Smooth muscle cell (in vitro differentiated cells): ENCODE results near the gene C22orf31. TPM values are rescaled to one million over a fixed set of nuclear protein-coding genes. Genes with fewer than 3 reads are reported as not detected.

Experiments
- DNase-seq: peaks from one replicate; lab custom pipeline; 2025; ENCODE audit not compliant: unreplicated experiment; lab: John Stamatoyannopoulos, UW
- H2AFZ ChIP-seq: fragments of 200-600 bp; sonication (generic); 2 replicates; pipeline ENCODE4 v1.6.0; 2016; ENCODE audit warnings: antibody characterized with exemption, low read depth, mild to moderate bottlenecking
- H3F3A ChIP-seq: fragments of 200-600 bp; sonication (generic); 2 replicates; pipeline ENCODE4 v1.6.0; 2017; ENCODE audit warnings: antibody characterized with exemption, low read depth
- H3K27ac ChIP-seq: fragments of 200-600 bp; sonication (generic); 2 replicates; pipeline ENCODE4 v1.5.1; 2016; ENCODE audit warnings: low read depth, mild to moderate bottlenecking
- H3K27me3 ChIP-seq: fragments of 200-600 bp; sonication (generic); 2 replicates; pipeline ENCODE4 v1.6.1; 2016; ENCODE audit warnings: low read depth, mild to moderate bottlenecking
- H3K36me3 ChIP-seq: fragments of 200-600 bp; sonication (generic); 2 replicates; pipeline ENCODE4 v1.5.1; 2016; ENCODE audit warnings: low read depth
- H3K4me1 ChIP-seq: fragments of 200-600 bp; sonication (generic); 2 replicates; pipeline ENCODE4 v1.5.1; 2016; ENCODE audit warnings: low read depth
- H3K4me2 ChIP-seq: fragments of 200-600 bp; sonication (generic); 2 replicates; pipeline ENCODE4 v1.6.0; 2016; ENCODE audit warnings: mild to moderate bottlenecking
- H3K4me3 ChIP-seq: fragments of 200-600 bp; sonication (generic); 2 replicates; pipeline ENCODE4 v1.5.1; 2016; ENCODE audit warnings: mild to moderate bottlenecking
- H3K79me2 ChIP-seq: fragments of 200-600 bp; sonication (generic); 2 replicates; pipeline ENCODE4 v1.6.0; 2016; ENCODE audit warnings: low read depth, mild to moderate bottlenecking
- H3K9ac ChIP-seq: fragments of 200-600 bp; sonication (generic); 2 replicates; pipeline ENCODE4 v1.6.0; 2016; ENCODE audit warnings: low read depth
- H3K9me3 ChIP-seq: fragments of 200-600 bp; sonication (generic); replicated peaks from 2 replicates; pipeline ENCODE4 v1.5.1; 2016; ENCODE audit warnings: low read depth
- H4K20me1 ChIP-seq: fragments of 200-600 bp; sonication (generic); 2 replicates; pipeline ENCODE4 v1.6.0; 2016; ENCODE audit warnings: low read depth
- WGBS: methylation state at CpG from one replicate; pipeline ENCODE4 v1.1.7; 2016; ENCODE audit warnings: low lambda C conversion rate; 5-methylcytosine and 5-hydroxymethylcytosine counted together
- polyA plus RNA-seq: library from polyadenylated mRNA; unstranded; fragments of >200 nt; fragmentation: Nextera tagmentation; extraction: Ambion mirVana; gene quantifications from 2 replicates; pipeline ENCODE4 v1.2.1, GENCODE V29; 2016
- total RNA-seq: library from RNA; depleted of rRNA; stranded (reverse); fragments of >200 nt; gene quantifications from 2 replicates; pipeline ENCODE4 v1.2.3, GENCODE V29; 2014
- TF ChIP-seq, protein P1 (sequence below): fragments of 200-600 bp; sonication (generic); IDR thresholded peaks from 2 replicates; pipeline ENCODE4 v1.5.1; 2017; ENCODE audit warnings: borderline replicate concordance, mild to moderate bottlenecking, antibody characterized with exemption; ENCODE audit not compliant: insufficient read depth, poor library complexity, severe bottlenecking

Gene C22orf31
- total and polyA plus RNA-seq, 2 experiments from 2014 or later, result not detected

GRCh38 chr22:29082826-29083545 is 21.4 kb upstream of the C22orf31 start:
- peaks cover 3% of the 10 kb centered on the region for H4K20me1 ChIP-seq
- H3K36me3 ChIP-seq, result no peaks in the 10 kb centered on the region
- no peaks in the 10 kb centered on the region for H3K27me3 ChIP-seq
- 88% methylated on average over 7 of the region's 7 CpGs for WGBS
- no peaks in the 10 kb centered on the region for H3F3A ChIP-seq
- no peak overlapping the region for H3K27ac ChIP-seq
- TF ChIP-seq, protein P1, sequence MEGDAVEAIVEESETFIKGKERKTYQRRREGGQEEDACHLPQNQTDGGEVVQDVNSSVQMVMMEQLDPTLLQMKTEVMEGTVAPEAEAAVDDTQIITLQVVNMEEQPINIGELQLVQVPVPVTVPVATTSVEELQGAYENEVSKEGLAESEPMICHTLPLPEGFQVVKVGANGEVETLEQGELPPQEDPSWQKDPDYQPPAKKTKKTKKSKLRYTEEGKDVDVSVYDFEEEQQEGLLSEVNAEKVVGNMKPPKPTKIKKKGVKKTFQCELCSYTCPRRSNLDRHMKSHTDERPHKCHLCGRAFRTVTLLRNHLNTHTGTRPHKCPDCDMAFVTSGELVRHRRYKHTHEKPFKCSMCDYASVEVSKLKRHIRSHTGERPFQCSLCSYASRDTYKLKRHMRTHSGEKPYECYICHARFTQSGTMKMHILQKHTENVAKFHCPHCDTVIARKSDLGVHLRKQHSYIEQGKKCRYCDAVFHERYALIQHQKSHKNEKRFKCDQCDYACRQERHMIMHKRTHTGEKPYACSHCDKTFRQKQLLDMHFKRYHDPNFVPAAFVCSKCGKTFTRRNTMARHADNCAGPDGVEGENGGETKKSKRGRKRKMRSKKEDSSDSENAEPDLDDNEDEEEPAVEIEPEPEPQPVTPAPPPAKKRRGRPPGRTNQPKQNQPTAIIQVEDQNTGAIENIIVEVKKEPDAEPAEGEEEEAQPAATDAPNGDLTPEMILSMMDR, result no peak
- H3K4me2 ChIP-seq, result no peak overlapping the region
- no peaks in the 10 kb centered on the region for H3K9me3 ChIP-seq
- no peak for DNase-seq
- H3K79me2 ChIP-seq, result peaks cover 5% of the 10 kb centered on the region
- no peak overlapping the region for H2AFZ ChIP-seq
- no peak overlapping the region for H3K4me3 ChIP-seq
- no peak overlapping the region for H3K9ac ChIP-seq
- H3K4me1 ChIP-seq, result peaks cover 3% of the 10 kb centered on the region

DNA sequence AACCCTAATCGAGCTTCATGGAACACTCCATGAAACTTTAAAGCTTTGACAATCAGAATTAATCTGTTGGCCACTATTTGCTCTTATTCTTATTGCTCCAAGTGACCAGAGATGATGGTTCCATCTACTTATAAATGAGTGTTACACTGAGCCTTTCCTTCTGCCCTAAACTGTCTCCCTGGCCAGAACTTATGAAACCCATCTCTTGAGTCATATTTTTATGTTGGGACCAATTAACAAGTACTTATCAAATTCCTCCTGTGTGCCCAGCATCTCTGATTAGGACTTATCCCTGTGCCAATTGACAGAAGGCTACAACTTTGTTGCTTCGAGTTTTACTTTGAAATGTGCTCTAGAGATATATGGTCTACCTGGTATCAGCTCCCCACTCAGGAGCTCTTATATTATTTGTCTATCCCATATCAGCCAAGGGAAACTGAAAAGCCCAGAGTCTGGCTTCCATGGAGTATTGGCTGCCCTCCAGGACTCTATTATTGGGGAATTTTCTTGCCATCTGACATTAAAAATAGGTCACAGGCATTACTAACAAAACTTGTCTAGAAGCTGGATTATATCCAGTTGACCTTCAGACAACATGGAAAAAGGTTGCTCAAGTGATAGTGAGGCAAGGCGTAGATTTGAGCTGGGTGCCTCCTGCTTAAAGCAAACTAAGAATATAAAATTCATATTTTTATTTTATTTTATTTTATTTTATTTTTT is 20.0 kb upstream of the C22orf31 start:
- Histone ChIP-seq H3K79me2 (peaks cover 5% of the 10 kb centered on the region), H3K36me3 (no peaks in the 10 kb centered on the region), H3K4me3 (no peak overlapping the region), H3K27me3 (no peaks in the 10 kb centered on the region), H3F3A (no peaks in the 10 kb centered on the region), H2AFZ (no peak overlapping the region), H4K20me1 (no peaks in the 10 kb centered on the region), H3K4me1 (peaks cover 3% of the 10 kb centered on the region), H3K27ac (no peak overlapping the region), H3K9ac (no peak overlapping the region), H3K9me3 (no peaks in the 10 kb centered on the region), H3K4me2 (no peak overlapping the region)
- DNase-seq, result no peak
- 84% methylated on average over 3 of the region's 3 CpGs for WGBS
- TF ChIP-seq, protein P1, result no peak

- Histone ChIP-seq H3K9me3 (no peaks in the 10 kb centered on the region), H3K36me3 (no peaks in the 10 kb centered on the region), H3K27ac (no peak overlapping the region), H3K4me3 (no peak overlapping the region), H3K4me1 (peaks cover 3% of the 10 kb centered on the region), H3K4me2 (no peak overlapping the region), H3K9ac (no peak overlapping the region), H3K79me2 (peaks cover 5% of the 10 kb centered on the region), H3F3A (no peaks in the 10 kb centered on the region), H4K20me1 (no peaks in the 10 kb centered on the region), H3K27me3 (no peaks in the 10 kb centered on the region), H2AFZ (no peak overlapping the region)
- no peak for DNase-seq
- TF ChIP-seq, protein P1, result no peak
- 68% methylated on average over 7 of the region's 7 CpGs for WGBS
Observed at GRCh38 chr22:29080106-29080975, 18.7 kb upstream of the C22orf31 start.
